GM19238 (cell line): ENCODE data around the gene PDZD11.
"Not testable (repeated sequence)": the region's sequence is repeated elsewhere in the genome, so short reads cannot be mapped to it uniquely, and the experiment has no call there.

ENCODE experiments used
- DNase-seq: peaks from one replicate; pipeline ENCODE4 v3.0.0; 2011; ENCODE audit warnings: low spot score; ENCODE audit not compliant: insufficient read length

The PDZD11 gene, protein sequence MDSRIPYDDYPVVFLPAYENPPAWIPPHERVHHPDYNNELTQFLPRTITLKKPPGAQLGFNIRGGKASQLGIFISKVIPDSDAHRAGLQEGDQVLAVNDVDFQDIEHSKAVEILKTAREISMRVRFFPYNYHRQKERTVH

DNA sequence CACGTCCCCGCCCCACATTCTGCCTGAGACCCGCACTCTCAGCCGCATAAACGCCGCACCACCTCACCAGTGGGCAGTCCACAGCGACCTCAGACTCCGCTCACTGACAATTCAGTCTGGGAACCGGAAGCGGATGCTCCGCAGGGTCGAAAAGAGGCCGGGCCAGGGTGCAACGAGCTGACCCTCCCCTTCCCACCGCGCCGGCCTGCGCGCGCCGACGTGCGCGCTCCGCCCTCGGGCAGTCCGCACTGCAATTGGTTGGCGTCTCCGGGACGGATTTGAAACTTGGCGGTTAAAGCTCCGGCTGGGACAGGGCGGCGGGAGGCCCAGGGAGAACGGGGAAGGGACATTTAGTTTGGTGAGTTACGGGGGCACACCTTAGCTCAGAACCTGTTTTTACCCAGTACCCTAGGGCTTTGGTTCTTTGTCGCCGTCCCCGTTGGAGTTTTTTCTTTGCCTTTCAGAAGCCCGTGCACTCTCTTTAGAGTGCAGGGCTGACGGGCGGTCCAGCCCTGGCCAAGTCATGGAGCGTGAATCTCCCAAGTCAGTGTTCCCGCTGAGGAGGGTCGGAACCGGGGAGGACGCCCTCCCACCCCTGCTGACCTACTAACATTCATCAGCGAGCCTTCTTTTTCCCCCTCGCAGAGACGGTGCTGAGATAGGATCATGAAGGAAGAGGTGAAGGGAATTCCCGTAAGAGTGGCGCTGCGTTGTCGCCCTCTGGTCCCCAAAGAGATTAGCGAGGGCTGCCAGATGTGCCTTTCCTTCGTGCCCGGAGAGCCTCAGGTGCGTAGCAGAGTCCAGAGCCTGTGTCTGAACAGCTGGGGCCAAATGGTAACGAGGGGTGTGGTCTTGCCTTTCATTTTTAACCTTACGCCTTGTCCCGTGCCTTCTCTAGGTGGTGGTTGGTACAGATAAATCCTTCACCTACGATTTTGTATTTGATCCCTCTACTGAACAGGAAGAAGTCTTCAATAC lies at the start of gene PDZD11, which contains the start of gene KIF4A:
TSS of gene PDZD11 (minus strand) at position 135 of the 978 bp plus-strand sequence. CDS start 586 bp downstream, outside the sequence.
TSS of gene KIF4A (plus strand) at position 312 of the 978 bp plus-strand sequence. CDS start at position 667, 355 bp downstream.
- peak; percentile 87 for DNase-seq

DNA sequence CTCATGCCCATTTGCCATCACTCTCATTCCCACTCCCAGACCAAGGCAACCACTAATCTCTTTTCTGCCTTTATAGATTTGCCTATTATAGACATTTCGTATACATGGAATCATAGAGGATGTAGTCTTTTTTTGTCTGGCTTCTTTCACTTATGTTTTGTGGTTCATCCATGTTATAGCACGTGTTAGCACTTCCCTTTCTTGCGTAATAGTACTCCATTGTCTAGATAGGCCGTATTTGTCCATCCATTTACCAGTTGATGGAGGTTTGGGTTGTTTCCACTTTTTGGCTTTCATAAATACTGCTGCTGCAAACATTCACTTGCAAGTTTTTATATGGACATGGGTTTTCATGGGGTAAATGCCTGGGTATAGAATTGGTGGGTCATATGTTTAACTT lies 48.6 kb upstream of the PDZD11 start:
- no peak for DNase-seq

DNA sequence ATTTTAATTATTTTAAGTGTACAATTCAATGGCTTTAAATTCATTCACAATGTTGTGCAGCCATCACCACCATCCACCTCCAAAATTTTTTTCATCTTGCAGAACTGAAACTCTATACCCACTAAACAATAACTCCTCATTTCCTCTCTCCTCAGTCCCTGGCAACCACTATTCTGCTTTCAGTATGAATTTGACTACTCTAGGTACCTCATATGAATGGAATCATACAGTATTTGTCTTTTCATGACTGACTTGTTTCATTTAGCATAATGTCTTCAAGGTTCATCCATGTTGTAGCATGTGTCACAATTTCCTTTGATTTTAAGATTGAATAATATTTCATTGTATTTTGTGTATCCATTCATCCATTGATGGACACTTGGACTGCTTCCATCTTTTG lies 47.0 kb upstream of the PDZD11 start:
- DNase-seq: no peak

DNA sequence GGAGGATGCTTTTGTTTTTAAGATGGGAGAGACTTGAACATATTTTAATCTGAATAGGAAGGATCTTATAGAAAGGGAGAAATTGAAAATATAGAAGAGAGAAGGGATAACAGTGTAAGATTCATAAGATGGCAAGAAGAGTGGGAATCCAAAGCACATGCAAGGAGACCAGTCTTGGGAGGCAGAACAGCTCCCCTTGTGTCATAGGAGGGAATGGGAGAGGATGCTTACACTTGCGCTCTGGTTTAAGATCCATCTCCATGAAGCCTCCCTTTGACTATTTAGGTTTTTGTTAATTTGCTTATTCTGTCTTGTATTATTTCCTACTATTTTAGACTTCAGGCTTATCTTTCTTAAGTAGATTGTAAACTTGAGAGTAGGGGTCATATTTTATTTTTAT lies 42.9 kb upstream of the PDZD11 start:
- no peak for DNase-seq

DNA sequence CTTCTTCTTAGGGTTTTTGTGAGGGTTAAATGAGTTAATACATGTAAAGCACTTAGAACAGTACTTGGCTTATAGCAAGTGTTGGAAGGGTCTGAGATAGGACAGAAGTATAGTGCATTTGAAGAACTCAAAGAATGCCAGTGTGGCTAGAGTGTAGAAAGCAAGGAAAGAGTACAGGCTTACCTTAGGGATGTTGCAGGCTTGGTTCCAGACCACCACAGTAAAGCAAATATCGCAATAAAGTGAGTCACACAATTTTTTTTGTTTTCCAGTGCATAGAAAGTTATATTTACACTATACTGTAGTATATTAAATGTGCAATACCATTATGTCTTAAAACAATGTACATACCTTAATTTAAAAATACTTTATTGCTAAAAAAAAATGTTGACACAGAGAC lies 41.4 kb upstream of the PDZD11 start:
- DNase-seq: no peak

DNA sequence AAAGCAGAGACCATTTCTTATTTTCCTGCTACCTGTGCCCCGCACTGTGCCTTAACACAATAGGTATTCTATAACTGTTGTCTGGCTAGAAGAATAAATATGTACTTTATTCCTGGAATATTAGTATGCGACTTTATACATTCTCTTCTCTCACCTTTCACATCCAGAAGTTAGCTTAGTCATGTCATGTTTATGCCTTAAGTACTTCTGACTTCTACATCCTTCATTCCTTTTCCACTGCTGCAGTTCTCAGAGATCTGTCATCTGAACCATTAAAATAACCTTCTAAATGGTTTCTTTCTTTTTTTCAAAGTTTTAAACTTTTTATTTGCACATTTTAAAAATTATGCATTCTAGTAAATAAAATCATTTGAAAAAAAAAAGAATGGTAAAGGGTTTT lies 34.6 kb upstream of the PDZD11 start:
- DNase-seq: no peak

DNA sequence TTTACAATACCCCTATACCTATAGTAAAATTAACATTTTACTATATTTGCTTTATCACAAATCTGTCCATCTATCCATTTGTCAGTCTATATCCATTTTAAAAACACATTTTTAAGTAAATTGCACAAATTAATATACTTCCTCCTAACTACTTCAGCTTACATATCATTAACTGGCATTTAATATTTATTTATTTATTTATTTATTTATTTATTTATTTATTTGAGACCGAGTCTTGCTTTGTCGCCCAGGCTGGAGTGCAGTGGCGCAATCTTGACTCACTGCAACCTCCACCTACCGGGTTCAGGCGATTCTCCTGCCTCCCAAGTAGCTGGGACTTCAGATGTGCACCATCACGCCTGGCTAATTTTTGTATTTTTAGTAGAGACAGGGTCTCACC lies 33.9 kb upstream of the PDZD11 start:
- DNase-seq: not testable (repeated sequence)

DNA sequence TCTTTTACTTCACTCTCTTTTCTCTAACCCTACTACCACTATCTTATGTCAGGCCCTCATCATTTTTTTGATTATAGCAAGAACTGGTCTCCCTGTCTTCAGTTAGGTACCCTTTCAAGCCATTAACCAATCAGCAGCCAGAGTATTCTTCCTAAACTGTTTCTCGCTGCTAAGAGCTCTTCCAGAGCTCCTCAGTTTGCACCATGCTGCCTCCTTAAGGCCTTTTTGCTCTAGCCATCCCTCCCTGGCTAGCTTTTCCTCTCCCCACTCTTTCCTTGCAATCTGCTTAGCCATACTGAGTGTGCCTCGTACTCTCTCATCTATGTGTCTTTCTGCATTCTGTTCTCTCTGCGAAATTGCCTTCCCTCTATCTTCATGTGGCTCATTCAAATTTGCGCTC lies 33.1 kb upstream of the PDZD11 start:
- no peak for DNase-seq

DNA sequence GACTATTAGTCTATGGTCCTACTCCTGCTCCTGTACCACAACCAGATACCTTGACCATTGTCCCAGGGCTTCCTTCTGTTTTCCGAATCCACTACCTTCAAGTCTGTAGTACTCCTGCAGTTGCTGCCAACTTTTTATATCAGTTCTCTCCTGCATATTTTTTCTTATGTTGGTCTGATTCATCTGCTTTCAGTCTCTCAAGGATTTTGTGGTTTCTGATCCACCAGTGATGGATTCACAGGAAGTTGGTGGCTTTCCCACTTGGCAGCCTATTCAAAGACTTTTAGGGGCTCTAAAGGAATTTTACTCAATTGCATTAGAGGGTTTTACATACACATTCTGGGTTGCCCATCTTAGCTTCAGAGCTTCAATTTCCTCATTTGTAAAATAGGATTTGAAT lies 23.8 kb upstream of the PDZD11 start:
- no peak for DNase-seq

DNA sequence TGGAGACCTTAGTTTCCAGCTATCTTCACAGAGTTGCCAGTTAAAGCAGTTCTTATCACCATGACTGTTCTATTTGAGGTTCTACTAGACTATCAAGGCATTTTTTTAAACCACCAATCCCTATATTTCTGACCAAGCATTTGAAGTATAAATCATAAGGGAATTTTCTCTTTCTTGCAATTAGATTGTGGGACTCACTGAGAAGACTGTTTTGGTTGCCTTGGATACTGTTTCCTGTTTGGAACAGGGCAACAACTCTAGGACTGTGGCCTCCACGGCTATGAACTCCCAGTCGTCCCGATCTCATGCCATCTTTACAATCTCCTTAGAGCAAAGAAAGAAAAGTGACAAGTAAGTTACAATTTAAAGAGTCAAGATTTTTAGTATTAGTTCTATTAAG lies 12.0 kb upstream of the PDZD11 start:
- no peak for DNase-seq

DNA sequence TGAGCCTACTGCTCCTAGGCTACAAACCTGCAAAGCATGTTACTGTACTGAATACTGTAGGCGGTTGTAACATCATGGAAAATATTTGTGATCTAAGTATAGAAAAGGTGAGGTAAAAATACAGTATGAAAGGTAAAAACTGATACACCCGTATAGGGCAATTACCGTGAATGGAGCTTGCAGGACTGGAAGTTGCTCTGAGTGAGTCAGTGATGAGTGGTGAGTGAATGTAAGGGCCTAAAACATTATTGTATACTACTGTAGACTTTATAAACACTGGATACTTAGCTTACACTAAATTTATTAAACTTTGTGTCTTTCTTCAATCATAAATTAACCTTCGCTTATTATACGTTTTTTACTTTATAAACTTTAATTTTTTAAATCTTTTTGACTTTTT lies 3.9 kb upstream of the PDZD11 start:
- DNase-seq: no peak

DNA sequence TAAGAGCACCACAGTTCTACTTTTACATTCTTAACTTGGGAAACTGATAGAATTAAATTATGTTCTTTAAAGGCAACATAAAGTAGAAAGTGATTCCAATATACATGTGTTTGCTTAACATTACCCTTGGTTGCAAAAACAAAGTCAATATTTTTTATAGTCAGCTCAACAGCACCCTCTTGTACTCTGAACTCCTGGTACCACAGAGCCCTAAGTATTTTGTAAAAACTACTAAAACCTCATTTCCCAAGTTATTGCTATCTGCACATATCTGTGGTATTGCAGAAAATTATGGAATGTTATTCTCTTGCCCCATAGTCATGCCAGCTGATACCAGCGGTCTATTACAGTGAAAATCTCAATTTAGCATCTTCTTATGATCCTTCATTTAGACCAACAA lies 3.1 kb upstream of the PDZD11 start:
- no peak for DNase-seq

DNA sequence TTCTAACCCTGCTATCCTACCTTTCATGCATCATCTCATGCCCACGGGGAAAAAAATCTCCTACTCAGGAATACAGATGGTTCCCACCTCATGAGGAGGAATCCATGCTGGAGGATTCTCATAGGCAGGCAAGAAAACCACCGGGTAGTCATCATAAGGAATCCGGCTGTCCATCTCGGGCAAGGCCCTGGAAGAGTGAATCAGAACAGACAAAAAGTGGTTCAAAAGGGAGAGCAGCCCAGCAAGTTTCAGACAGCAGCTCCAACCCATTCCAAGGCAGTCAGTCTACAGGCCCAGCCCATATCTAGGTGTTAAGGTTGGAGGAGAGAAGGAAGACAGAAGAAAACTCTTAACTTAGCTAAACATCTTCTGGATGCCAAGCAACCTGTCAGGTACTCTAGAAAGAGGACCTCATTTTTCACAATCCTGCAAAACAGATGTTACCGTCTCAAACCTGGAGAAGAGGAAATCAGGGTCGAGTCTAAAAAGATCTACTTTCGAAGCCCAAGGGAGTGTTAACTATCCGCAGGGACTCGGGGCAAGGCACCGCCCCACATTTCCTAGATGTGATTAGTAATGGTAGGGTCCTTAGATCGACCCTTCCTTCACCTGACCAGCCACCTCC lies 447 bp downstream of the PDZD11 start:
- DNase-seq: peak; percentile 7

DNA sequence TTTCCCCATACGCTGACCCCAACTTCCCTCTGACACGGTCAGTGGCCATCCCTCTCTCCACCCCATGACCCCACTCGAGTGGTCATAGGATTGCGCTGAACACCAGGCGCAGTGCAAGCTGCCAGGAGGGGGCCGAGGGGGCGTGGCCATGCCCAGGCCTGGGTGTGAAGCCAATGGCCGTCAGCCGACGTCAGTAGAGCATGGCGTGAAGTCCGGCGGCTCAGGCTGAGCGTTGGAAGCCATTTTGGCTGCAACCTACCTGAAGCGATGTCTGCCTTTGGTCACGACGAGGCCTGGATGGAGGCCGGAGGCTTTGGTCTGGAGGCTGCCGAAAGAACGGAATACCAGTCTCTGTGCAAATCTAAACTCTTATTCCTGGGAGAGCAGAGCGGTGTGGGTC lies 7.8 kb downstream of the PDZD11 start, which contains the start of gene RAB41:
TSS of gene RAB41 (plus strand) at position 222 of the 400 bp plus-strand sequence. CDS start at position 268, 46 bp downstream.
- DNase-seq: no peak

DNA sequence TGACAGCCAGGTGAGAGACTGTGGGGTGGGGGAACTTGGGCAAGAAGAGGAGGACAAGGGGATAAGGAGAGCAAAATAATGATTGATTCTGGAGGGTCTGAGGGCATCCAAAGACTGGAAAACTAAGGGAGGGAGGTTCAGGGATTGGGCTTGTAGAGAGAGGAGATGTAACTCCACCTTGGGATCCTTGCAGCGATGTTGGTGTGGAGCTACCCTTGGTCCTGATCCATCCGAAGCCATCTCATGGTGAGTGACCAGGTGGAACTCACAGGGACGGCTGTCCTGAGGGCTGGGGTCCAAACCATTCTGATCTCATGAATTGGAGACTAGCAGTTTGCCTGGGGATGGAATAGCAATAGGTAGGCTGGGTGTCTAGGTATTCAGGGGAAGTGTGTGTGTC lies 9.2 kb downstream of the PDZD11 start:
- DNase-seq: no peak

DNA sequence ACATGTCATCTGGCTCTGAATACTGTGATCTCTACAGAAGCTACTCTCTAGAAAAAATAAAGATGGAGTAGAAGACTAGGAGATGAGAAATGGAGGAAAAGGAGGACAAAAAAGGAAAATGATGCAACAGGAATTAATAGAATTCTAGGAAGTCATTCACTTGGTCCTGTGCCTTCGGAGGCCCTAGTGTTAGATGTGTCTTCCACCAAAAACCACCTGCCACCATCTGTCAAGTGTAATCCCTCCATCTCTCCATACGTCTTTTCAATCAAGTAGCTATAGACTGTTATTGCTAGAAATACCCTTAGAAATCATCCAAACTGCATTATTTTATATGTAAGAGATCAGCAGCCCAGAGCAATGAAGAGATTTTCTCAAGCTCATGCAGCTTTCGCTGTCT lies 10.6 kb downstream of the PDZD11 start:
- no peak for DNase-seq

DNA sequence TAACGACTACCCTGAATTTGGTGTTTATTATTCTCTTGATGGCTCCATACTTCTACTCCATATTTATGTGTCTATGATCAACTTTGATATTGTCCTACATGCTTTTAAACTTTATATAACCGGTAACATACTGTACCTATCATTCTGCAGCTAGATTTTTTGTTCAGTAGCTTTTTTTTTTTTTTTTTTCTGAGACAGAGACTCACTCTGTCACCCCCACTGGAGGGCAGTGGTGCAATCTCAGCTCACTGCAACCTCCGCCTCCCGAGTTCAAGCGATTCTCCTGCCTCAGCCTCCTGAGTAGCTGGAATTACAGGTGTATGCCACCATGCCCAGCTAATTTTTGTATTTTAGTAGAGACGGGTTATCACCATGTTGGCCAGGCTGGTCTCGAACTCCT lies 15.7 kb downstream of the PDZD11 start:
- not testable (repeated sequence) for DNase-seq

DNA sequence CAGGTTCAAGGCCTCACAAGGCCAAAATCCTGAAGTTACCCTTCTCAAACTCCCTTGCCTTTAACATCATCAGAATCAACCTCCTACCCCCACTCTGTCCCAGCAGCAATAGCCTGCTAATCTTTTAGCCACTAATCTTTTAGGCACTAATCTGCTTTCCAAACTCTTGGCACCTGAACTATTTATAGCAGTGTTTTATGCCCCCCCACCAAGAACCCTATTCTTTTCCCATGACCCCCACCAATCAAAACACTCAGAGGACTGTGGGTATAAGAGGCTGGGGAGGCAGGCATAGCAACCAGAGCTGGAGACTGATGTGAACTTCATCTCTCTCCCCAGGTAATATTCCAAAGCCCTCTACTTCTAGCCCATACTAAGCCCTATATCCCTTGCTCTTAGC lies 21.7 kb downstream of the PDZD11 start, which contains the start of gene ARR3:
TSS of gene ARR3 (plus strand) at position 301 of the 400 bp plus-strand sequence. CDS start 1,052 bp downstream, outside the sequence.
- no peak for DNase-seq

DNA sequence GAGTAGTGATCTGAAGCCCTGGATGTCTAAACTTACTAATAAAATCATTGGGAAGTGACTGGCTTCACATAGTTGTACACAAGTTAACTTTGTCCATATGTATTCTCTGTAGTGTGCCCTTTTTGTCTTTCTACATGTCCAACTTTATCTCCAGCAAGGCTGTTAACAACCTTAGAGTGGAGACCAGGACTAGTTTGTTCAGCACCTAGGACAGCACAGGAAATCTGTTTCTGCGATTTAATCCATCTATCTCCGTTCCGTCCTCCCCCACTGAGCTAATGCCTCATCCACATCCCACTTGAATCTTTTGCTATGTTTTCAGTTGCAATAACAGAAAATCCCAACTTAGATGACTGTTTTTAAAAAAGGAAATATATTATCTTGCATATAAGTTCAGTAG lies 24.9 kb downstream of the PDZD11 start:
- DNase-seq: no peak

DNA sequence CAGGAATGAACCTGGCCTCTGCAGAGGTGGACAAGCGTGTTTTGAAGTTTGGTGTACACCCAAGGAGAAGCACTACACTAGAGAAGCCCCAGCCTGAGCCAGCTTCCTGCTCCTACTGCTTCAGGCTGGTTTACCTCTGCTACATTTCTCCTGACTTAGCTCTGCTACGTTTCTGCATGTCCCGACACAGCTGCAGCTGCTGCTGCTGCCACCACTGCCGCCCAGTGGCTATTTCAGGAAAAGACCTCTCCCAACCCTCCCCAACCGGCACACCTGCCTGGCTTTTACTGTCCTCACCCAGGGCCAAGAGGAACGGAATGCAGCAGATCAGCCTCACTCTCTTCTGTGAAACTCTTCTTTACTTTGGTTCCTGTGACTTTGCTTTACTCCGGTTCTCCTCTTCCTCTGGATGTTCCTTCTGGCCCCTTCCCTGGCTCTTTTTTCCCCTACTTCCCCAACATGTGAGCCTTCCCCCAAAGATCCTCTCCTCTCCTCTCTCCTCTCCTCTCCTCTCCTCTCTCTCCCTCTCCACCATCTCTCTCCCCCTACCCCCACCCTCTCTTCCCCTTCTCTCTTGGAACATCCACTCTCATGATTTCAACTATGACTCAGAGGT lies 26.7 kb downstream of the PDZD11 start:
- DNase-seq: peak; percentile 12

DNA sequence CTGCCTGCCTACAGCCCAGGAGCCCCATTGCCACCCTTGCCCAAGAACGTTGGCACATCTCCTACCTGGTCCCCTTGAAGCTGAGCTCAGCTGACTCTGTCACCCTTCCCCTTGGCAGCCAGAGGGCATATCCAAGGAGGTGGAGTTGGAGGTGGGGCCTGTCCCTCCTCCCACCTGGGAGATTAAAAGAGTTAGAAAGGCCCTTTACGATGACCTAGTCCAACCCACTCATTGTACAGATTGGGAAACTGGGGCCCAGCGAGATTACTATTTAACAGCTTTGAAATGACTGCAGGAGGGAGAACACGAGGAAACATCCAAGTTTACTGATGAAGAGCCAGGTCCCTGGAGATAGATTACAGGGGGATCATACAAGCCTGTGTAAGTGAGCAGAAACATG lies 29.6 kb downstream of the PDZD11 start, which contains the start of gene P2RY4:
TSS of gene P2RY4 (minus strand) at position 101 of the 400 bp plus-strand sequence. CDS start 580 bp downstream, outside the sequence.
- no peak for DNase-seq
